Left forelimb (tissue), 1 donor: ENCODE data around the gene LRRC38.
"Not testable (repeated sequence)": the region's sequence is repeated elsewhere in the genome, so short reads cannot be mapped to it uniquely, and the experiment has no call there.

Experiments used
- DNase-seq: peaks from one replicate; pipeline ENCODE4 v3.0.0-alpha.2; 2018; ENCODE audit warnings: low spot score

LRRC38 gene

DNA sequence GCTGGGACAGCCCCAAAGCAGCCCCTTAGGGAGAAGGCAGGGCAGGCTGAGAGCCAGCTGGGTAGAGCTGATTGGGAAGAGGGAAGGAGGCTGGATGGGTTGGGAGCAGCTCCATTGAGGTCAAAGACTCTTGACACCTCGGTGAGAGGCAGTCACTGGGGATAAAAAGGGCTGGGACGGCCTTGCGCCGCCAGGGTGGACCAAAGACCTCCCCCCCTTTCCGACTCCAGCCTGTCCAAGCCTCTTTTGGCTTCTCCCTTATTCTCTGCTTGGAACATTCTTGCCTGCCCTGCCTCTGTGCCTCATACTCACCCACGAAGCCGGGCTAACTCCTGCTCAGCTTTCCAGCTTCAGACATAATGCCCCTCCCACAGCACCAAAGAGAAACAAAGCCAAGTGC lies 51.1 kb downstream of the LRRC38 start:
- no peak for DNase-seq

DNA sequence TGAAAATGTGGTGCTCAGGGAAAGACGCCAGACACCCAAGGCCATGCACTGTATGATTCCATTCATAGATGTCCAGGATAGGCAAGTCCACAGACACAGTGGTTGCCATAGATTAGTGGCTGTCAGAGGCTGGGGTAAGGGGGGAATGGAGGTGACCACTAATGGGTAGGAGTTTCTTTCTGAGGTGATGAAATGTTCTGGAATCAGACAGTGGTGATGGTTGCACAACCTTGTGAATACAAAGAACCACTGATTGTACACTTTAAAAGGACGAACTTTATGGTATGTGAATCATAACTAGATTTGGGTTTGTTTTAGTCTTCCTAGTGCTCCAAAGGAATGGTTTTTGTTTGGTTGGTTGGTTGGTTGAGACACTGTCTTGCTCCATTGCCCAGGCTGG lies 51.8 kb downstream of the LRRC38 start:
- DNase-seq: no peak

DNA sequence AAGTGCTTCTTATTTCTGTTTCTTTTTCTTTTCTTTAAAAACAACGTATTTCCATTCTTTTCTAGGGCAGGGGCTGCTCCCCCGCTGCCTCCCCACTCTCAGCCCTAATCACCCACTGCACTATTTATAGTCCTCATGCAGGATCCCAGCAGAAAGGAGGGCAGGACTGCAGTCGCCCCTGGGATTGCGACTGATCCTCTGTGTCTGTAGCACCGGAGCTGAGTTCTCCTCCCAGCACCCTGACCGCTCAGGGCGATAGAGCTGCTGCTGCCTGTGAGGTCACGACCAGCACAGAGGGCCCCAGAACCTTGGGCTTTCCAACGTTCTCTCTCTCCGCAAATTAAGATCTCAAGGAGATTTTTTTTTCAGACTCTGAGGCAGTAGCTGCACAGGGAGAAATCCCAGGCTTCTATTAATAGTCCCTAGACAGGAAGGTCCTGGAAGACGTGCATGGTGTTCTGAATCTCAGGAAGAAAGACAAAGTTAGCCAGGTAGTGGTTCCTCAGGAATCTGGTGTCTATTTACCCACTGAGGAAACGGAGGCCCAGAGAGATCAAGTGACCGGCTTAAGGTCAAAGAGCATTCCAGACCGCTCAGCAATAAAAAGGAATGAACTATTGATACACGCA lies 56.8 kb downstream of the LRRC38 start:
- no peak for DNase-seq

DNA sequence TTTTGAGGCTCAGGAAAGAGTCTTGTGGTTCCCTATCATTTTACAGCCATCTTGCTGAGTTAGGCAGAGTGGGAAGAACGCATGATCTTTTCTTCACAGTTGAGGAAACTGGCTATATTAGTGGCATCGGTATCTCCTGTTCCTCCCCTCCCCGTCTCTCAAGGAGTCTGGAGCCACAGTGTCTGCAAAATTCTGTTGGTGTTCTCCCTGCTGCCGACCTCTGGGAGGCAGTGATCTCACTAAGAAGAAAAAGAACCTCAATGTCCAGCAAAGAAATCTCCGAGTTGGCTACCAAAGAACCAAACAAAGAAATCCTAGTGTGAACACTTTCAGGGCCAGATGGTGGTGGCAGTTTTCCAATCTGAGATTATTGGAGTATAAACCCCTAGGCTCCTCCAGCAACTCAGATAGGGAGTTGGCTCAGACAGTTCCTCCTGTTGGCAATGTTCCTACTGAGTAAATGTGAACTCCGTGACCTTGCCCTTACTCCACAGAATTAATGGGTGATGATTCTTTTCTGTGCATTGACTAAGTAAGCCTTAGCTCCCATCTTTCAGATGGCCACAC lies 62.3 kb downstream of the LRRC38 start:
- DNase-seq: no peak

DNA sequence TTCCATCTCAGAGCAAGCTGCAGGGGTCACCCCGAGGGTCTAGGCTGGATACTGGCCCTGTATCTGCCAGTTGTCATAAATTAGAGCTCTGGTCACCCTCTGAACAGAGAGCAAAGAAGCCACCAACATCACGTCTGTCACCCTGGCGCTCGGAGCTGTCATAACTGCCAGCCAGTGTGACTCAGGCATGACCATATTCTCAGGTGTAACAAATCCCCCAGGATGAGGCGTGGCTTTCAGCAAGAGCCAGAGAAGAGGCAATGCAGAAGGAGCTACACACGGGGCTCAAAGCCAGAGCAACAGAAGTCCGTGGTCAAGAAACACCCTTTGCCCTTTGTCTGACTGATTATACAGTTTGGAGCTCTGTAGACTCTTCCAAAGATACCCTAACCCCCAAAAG lies 63.6 kb downstream of the LRRC38 start:
- no peak for DNase-seq

DNA sequence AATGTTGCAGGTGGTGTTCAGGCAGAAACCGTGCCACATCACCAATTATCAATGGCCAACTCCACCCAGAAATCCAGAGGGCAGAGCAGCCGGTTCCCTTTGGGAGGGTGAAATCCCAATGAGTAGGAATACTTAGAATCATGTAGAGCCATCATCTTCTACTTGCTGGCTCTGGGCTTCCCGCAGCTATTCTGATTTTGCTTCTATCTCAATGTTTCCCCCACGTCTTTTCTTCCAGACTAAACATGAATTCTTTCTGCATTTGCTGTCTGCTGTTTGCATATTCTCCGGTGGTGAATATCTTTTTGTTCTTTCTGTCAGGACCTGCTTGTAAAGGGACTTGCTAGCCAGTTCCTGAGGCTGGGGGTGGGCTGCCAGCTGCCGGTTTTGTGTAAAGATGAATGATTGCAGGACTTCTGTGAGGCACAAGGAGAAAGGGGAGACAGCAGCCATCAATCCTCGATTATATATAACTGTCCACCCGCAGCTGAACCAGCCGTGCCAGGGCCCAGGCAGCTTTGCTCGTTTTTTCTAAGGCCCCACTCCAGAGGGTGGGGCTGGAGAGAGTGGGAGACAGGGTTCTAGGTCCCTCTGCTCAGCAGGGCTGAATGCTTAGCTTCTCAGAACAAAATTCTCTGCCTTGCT lies 70.3 kb downstream of the LRRC38 start:
- no peak for DNase-seq

DNA sequence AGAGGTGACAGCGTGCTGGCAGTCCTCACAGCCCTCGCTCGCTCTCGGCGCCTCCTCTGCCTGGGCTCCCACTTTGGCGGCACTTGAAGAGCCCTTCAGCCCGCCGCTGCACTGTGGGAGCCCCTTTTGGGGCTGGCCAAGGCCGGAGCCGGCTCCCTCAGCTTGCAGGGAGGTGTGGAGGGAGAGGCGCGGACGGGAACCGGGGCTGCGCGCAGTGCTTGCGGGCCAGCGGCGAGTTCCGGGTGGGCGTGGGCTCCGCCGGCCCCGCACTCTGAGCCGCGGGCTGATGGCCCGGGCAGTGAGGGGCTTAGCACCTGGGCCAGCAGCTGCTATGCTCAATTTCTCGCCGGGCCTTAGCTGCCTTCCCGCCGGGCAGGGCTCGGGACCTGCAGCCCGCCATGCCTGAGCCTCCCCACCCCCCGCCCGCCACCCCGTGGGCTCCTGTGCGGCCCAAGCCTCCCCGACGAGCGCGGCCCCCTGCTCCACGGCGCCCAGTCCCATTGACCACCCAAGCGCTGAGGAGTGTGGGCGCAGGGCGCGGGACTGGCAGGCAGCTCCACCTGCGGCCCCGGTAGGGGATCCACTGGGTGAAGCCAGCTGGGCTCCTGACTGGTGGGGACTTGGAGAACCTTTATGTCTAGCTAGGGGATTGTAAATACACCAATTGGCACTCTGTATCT lies 74.6 kb downstream of the LRRC38 start:
- not testable (repeated sequence) for DNase-seq

DNA sequence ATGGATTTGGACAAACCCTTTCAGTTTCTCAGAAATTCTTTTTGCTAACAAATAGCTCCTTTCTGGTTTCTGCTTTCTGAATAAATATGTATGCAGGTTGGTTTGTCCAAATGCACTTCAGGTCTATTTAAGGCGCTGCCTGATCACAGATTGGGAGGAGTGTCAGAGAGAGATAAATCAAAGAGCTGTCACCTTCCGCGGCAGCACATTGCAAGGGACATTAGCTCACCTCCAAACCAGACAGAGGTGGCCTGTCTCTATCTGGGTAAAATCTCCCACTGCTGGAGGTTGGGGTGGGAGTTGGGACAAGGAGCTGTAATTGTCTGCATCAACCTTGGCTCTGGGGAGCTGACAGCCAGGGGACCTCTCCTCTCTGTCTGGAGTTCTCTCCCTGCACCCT lies 78.3 kb downstream of the LRRC38 start:
- DNase-seq: no peak

DNA sequence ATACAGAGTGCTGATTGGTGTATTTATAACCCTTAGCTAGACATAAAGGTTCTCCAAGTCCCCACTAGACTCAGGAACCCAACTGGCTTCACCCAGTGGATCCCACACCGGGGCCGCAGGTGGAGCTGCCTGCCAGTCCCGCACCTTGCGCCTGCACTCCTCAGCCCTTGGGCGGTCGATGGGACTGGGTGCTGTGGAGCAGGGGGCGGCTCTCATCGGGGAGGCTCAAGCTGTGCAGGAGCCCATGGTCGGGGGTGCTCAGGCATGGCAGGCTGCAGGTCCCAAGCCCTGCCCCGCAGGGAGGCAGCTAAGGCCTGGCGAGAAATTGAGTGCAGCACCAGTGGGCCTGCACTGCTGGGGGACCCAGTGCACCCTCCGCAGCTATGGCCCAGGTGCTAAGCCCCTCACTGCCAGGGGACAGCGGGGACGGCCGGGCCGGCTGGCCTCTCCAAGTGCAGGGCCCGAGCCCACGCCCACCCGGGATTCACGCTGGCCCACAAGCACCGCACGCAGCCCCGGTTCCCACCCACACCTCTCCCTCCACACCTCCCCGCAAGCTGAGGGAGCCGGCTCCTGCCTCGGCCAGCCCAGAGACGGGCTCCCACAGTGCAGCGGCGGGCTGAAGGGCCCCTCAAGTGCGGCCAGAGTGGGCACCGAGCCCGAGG lies 80.0 kb downstream of the LRRC38 start:
- DNase-seq: not testable (repeated sequence)

DNA sequence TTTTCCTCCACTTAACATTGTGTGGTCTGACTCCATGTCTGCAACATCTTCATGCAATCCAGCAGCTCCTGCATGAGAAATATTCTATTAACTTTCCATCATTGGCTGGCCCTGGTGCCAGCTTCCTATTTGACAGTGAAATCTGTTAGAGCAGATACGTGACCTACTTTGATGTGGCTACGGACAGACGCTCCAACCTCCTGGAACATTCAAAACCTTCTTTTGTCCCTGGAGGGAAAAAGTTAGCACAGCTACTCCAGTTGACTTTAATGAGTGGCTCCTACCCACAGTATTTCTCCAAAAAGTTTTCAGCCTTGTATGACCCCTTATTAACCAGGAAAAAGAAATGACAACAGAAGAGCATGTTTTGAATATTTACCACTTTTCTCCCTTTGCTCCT lies 81.6 kb downstream of the LRRC38 start:
- no peak for DNase-seq

DNA sequence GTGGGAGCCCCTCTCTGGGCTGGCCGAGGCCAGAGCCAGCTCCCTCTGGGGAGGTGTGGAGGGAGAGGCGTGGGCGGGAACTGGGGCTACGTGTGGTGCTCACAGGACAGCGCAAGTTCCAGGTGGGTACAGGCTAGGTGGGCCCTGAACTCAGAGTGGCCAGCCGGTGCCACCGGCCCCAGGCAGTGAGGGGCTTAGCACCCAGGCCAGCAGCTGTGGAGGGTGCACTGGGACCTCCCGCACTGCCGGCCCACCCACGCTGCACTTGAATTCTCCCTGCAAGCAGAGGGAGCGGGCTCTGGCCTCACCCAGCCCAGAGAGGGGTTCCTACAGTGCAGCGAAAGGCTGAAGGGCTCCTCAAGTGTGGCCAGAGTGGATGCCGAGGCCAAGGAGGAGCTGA lies 83.3 kb downstream of the LRRC38 start:
- no peak for DNase-seq
